GM18499 (cell line): Measurements from ENCODE around the gene PKD1.
A peak's percentile ranks its signal among the peaks of the same experiment; 100 is the strongest.

ENCODE experiments used
- ATAC-seq: cut with Tn5 transposase; IDR thresholded peaks from one replicate; pipeline ENCODE4 v1.9.1; 2021; ENCODE audit warnings: moderate number of reproducible peaks; ENCODE audit not compliant: insufficient read depth, unreplicated experiment

Gene PKD1

GRCh38 chr16:2170587-2171435 lies 35.1 kb upstream of the PKD1 start:
- ATAC-seq = no peak

- no peak for ATAC-seq
Measured at GRCh38 chr16:2170080-2170479, 34.4 kb upstream of the PKD1 start.

GRCh38 chr16:2167068-2167638 lies 31.5 kb upstream of the PKD1 start:
- no peak for ATAC-seq

GRCh38 chr16:2166263-2167067 lies 30.8 kb upstream of the PKD1 start:
- ATAC-seq = no peak

- ATAC-seq = no peak
Measured at GRCh38 chr16:2165861-2166260, 30.2 kb upstream of the PKD1 start.

- ATAC-seq = no peak
Measured at GRCh38 chr16:2163211-2163881, 27.6 kb upstream of the PKD1 start.

- ATAC-seq = no peak
Measured at GRCh38 chr16:2162676-2163118, 27.0 kb upstream of the PKD1 start.

- no peak for ATAC-seq
Measured at GRCh38 chr16:2161911-2162310, 26.2 kb upstream of the PKD1 start.

- no peak for ATAC-seq
Measured at GRCh38 chr16:2160915-2161551, 25.3 kb upstream of the PKD1 start.

- no peak for ATAC-seq
Measured at GRCh38 chr16:2159175-2159838, 23.6 kb upstream of the PKD1 start.

GRCh38 chr16:2158262-2158638 lies 22.6 kb upstream of the PKD1 start:
- ATAC-seq = no peak

GRCh38 chr16:2157480-2158261 lies 22.0 kb upstream of the PKD1 start:
- no peak for ATAC-seq

GRCh38 chr16:2156849-2157224 lies 21.1 kb upstream of the PKD1 start:
- ATAC-seq = no peak

GRCh38 chr16:2155977-2156848 lies 20.5 kb upstream of the PKD1 start:
- ATAC-seq = no peak

- peak; percentile 70 for ATAC-seq
Measured at GRCh38 chr16:2155091-2155950, 19.6 kb upstream of the PKD1 start, which contains the start of gene TRAF7. Gene TRAF7 (plus strand): TSS chr16:2155782. CDS start chr16:2163921, 8,139 bp downstream.

GRCh38 chr16:2154533-2155090 lies 18.9 kb upstream of the PKD1 start:
- no peak for ATAC-seq
